NCI-H2029 (cell line): Measurements from ENCODE around the gene GLIPR1.
A peak's percentile ranks its signal among the peaks of the same experiment; 100 is the strongest.
"Not testable (repeated sequence)": the region's sequence is repeated elsewhere in the genome, so short reads cannot be mapped to it uniquely, and the experiment has no call there.

Experiments used
- DNase-seq: peaks from one replicate; lab custom pipeline; 2025; lab: John Stamatoyannopoulos, UW

Gene GLIPR1

DNA sequence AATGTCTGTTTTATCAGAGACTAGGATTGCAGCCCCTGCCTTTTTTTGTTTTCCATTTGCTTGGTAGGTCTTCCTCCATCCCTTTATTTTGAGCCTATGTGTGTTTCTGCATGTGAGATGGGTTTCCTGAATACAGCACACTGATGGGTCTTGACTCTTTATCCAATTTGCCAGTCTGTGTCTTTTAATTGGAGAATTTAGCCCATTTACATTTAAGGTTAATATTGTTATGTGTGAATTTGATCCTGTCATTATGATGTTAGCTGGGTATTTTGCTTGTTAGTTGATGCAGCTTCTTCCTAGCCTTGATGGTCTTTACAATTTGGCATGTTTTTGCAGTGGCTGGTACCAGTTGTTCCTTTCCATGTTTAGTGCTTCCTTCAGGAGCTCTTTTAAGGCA, 40.7 kb downstream of the GLIPR1 start:
- not testable (repeated sequence) for DNase-seq

GRCh38 chr12:75522124-75522523, 41.6 kb downstream of the GLIPR1 start:
- not testable (repeated sequence) for DNase-seq

DNA sequence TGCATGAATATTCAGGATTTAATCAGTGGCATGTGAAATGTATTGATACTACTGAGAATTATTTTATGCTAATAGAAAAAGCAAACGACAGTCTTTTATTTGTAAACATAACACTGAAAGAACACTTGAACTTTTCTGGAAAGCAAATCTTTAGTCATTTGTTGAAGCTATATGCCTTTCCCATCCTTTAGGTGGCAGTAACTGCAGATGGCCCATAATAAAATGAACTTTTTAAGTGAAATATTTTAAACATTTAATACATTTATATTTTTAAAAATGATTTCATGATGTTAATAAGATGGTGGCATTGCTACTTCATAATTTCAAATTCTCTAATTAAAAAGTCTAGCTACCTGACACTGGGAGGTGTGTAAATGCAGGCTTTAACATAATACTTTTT, 44.7 kb downstream of the GLIPR1 start:
- no peak for DNase-seq

- DNase-seq = peak; percentile 44
These were observed 46.3 kb downstream of the GLIPR1 start for GRCh38 chr12:75526655-75527511.

DNA sequence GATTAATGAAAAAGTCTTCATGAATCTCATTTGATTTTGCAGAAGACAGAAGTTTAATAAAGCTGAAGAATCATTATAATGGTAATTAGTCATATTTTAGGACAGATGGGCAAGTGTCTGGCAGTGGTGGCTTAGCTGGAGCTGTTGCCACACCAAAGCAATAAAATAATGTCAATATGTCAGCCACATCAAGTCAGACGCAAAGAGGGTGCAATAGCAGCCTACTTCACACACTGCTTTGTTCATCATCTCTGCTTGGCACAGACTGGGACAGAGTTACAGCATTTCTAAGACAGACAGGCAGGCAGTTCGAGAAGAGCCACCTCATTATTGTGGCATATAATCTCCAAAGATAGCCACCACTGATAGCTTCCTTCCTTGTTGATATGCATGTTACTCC, 47.7 kb downstream of the GLIPR1 start:
- DNase-seq = no peak

DNA sequence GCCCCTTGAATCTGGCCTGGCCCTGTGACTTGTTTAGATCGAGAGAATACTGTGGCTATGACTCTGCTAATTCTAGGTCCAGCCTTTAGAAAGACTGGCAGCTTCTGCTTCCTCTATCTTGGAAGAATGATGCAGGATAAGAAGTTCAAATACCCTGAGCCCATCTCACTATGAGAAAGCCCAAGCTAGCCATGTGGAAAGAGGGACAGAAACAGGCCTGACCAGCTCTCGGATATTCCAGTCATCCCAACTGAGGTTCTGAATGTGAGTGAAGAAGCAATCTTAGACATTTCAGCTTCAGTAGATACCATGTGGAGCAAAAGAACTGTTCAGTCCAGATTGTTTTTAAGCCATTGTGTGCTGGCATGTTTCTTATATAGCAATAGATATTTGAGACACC, 48.1 kb downstream of the GLIPR1 start:
- DNase-seq = no peak

GRCh38 chr12:75529316-75529715, 48.8 kb downstream of the GLIPR1 start:
- no peak for DNase-seq

GRCh38 chr12:75529826-75530225, 49.3 kb downstream of the GLIPR1 start:
- DNase-seq = no peak

DNA sequence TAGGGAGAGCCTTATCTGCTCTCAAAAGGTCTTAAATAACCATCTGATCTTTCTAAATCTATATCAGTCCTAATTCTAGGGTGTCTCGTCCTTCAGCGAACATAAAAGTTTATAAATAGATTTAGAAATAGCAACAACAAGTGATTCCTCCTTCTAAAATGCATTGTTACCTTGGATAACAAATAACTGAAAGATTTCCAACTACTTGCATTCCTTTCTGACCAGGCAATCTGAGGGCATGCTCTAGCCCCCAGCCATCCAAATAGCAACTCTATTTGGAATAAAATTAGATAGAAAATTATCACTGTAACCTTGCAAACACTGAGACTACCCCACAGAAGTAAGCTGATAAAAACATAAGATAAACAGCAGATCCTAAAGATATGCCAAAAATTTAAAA, 52.7 kb downstream of the GLIPR1 start:
- DNase-seq = no peak

DNA sequence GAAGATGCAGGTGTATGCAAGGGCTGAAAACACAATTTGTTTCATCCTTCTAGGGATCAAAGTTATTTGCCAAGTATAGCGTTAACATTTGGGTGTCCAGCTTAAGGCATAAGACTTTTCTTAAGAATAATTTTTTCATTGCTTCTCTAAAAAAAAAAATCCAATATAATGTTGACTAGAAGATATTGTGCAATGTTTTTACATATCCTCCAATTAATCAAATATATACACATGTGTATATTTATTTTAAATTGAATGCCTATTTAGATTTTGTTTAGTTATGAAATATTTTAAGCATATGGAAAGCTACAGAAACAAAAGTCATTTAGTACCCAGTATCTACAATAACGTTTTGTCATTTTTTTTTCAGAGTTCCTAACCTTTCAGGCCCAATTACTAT, 59.3 kb downstream of the GLIPR1 start:
- DNase-seq = no peak

DNA sequence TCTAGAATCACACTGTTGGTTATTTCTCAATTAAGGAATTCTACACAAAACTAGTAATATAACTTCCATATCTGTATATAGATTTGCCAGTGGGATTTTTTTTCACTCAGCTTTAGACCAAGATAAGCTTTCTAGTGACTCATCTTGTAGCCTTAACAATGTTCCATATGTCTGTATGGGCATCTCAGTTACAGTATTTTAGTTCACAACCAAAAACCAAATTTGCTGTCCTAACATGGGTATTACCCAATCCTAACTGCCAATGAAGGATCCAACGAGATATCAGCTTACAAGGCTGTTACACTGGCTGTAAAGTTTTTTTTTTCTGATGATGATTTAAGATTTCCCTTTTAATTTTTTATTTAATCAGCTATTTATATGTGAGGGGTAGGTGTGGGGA, 62.4 kb downstream of the GLIPR1 start:
- no peak for DNase-seq

GRCh38 chr12:75543529-75543928, 63.0 kb downstream of the GLIPR1 start:
- DNase-seq = no peak

DNA sequence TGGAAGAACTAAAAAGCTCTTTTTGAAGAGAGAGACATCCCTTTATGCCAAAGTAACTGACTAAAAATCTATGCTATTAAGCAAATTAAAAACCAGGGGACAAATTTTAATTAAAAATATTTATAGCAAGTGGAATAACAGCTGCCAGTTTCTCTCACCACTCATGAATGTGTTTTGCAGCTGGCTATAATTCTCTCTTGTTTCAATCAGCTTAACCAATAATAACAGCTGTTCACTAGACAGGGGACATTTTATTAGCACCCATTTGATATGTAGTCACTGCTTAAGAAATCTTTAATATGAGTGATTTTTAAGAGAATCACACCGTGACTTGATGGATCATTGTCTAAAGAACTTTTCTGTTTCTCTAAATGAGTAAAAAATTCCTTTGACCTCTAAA, 65.1 kb downstream of the GLIPR1 start:
- no peak for DNase-seq

GRCh38 chr12:75548879-75549278, 68.3 kb downstream of the GLIPR1 start:
- DNase-seq = no peak

DNA sequence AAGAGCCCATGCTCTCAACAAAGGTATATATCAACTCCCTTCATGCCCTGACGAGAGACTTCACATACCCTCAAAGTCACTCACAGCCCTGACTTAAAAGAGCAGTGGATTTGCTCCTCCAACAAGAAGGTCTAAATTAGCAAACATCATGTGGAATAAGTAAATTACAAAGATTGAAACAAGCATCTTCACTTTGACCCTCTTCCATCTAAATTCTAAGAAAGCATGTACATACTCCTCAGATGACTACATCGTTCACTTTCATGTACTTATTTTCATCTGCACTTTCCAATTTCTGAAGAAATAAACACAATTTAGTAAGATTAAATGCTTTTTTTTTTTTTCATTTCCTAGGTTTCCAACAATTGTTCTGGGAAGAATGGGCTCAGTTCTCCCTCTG, 69.4 kb downstream of the GLIPR1 start:
- DNase-seq = no peak

- peak; percentile 18 for DNase-seq
These were observed 70.1 kb downstream of the GLIPR1 start for GRCh38 chr12:75550401-75551240.

- no peak for DNase-seq
These were observed 70.9 kb downstream of the GLIPR1 start for GRCh38 chr12:75551477-75551876.

DNA sequence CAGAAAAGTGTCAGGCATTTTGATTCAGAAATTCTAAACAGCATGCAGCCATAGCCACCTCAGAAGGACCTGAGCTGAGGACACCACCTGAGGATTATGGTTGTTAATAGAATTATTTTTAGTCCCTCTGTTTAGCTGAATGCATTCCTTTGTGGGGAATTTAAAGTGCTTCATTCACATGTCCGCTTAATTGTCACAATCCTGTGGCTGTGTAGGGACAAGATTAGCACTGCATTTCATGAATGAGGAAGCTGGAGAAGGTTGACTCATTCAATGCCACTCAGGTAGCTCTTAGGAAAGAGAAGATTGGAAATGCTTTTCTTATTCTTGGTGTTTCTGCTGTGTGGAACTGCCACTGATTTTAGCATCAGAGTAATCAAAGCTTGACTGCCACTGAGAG, 72.8 kb downstream of the GLIPR1 start:
- no peak for DNase-seq
